SU-DHL-6 (cell line): Measurements from ENCODE around the gene HIRIP3.

Source experiments
- EZH2phosphoT487 ChIP-seq: fragments of 200-600 bp; sonication (generic), shearing (Covaris generic); conservative IDR thresholded peaks from 2 replicates; pipeline ENCODE4 v1.6.1; 2018; ENCODE audit warnings: mild to moderate bottlenecking, antibody characterized with exemption, low read length, moderate library complexity, mixed read lengths
- TF ChIP-seq, protein P1 (sequence below): fragments of 200-600 bp; sonication (generic); IDR thresholded peaks from one replicate; pipeline ENCODE4 v1.5.1; 2017; ENCODE audit warnings: antibody characterized with exemption, mild to moderate bottlenecking, low read length, moderate library complexity; ENCODE audit not compliant: insufficient read depth, poor library complexity, severe bottlenecking

DNA sequence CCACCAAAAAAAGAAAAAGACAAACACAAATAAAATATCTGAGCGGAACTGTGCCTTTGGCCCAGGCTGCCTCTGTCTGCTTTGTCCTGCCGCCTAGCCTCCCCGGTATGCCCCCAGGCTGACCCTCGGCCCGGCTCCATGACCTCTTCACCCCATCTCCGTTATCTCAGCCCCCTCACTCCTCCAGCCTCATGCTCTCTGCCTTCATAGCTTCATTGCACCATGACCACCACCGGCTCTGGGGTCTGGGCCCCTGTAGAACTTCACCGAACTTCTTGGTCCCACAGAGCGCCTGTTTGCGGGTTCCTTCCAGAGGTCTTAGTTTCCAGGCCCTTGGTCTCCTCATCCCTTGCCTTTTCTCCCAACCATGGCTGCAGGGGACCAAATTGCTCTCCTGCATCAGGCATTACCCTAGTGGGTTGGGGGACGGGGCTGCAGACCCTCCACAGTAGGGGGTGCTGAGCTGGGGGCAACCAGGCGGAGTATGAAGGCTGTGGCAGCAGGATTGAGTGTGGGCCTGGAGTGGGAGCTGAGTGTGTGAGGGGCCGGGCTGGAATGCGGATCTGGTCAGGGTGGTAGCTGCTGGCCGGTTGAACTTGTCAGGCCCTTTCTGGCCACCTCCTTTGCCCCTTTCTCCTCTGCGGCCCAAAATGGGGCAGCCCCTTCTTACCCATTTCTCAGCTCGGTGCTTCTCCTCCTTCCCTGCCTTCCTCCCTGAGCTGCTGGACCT lies 6.9 kb downstream of the HIRIP3 start:
- TF ChIP-seq, protein P1, sequence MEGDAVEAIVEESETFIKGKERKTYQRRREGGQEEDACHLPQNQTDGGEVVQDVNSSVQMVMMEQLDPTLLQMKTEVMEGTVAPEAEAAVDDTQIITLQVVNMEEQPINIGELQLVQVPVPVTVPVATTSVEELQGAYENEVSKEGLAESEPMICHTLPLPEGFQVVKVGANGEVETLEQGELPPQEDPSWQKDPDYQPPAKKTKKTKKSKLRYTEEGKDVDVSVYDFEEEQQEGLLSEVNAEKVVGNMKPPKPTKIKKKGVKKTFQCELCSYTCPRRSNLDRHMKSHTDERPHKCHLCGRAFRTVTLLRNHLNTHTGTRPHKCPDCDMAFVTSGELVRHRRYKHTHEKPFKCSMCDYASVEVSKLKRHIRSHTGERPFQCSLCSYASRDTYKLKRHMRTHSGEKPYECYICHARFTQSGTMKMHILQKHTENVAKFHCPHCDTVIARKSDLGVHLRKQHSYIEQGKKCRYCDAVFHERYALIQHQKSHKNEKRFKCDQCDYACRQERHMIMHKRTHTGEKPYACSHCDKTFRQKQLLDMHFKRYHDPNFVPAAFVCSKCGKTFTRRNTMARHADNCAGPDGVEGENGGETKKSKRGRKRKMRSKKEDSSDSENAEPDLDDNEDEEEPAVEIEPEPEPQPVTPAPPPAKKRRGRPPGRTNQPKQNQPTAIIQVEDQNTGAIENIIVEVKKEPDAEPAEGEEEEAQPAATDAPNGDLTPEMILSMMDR: no peak
- TF ChIP-seq EZH2phosphoT487: no peak
